OCI-M1 (cell line): Measurements from ENCODE around the gene RAB5B.
A peak's percentile ranks its signal among the peaks of the same experiment; 100 is the strongest.
"Not testable (repeated sequence)": the region's sequence is repeated elsewhere in the genome, so short reads cannot be mapped to it uniquely, and the experiment has no call there.

Experiments
- DNase-seq: peaks from one replicate; lab custom pipeline; 2025; lab: John Stamatoyannopoulos, UW

RAB5B gene

DNA sequence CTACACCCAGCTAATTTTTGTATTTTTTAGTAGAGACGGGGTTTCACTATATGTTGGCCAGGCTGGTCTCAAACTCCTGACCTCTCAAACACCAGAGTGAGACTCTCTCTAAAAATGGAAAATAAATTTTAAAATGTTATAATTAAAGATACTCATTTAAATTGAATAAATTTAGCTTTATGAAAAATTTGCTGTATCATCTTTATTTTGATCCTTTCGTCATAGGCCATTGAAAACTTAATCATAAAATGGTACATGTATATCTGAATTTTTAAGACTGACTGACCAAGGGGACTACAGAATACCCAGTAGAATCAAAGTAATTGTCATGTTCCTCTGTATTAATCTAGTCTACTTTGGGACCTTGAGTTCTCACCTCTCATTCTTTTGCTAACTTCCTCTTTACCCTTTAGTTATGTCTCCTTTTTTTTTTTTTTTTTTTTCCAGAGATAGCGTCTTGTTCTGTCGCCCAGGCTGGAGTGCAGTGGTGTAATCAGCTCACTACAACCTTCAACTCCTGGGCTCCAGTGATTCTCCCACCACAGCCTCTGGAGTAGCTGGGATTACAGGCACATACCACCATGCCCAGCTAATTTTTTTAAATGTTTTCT is 9.5 kb downstream of the RAB5B start:
- DNase-seq = peak; percentile 85

DNA sequence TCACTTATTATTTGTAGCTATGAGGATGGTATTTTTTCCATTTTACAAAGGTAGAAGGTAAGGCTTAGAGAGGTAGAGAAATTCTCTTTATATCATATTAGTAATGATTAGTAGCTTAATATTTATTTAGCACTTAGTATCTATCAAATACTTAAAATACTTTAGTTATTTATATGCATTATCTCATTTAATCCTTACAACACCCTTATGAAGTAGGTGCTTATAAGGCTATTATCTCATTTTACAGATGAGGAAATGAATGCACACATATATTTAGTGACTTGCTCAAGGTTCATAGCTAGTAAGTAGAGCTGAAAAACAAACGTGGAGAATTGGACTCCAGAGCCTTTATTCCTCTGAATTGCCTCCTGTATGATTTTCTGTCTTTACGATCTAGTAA is 11.0 kb downstream of the RAB5B start:
- DNase-seq = no peak

DNA sequence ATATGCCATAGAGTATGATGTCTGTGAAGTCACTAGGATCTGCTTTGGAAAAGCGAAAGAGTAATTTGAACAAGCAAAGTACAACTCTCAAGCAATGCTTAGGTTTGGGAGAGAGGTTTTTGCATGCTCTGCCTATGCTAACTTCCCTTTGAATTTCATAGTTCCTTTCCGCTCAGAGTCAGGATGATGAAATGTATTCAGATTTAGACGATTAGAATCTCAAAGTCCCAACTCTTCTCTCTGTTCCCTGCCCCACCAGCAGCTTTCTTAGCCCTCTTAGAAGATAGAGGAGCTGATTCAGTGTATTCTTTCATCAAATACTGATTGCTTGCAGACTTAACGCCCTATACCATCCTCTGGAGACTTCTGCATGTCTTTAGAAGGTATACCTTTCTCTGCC is 11.5 kb downstream of the RAB5B start:
- DNase-seq = no peak

DNA sequence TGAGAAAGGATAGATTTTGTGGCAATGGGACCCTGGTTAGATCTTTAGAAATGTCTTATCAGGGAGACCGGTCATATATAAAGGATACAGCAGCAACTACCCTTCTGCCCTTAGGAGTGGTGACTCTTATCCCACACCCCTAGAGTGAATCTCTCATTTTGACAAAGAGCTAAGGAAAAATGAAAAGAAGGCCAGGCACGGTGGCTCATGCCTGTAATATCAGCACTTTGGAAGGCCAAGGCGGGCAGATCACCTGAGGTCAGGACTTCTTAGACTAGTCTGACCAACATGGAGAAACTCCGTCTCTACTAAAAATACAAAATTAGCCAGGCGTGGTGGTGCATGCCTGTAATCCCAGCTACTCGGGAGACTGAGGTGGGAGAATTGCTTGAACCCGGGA is 12.1 kb downstream of the RAB5B start:
- DNase-seq = not testable (repeated sequence)

DNA sequence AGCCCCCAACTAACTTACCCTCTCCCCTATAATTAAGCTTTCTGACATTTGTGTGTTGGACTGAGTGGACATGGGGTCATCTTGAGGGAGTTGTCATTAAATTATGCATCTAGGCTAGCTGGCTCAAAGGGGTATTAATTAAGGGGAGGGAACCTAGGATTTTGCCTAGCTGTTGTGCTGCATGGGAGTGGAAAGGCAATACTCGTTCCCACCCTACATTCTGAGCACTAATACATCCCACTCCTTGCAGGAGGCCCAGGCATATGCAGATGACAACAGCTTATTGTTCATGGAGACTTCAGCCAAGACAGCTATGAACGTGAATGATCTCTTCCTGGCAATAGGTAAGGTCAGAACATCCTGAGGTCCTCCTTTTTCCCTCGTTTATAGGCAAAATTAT is 17.2 kb downstream of the RAB5B start:
- no peak for DNase-seq

DNA sequence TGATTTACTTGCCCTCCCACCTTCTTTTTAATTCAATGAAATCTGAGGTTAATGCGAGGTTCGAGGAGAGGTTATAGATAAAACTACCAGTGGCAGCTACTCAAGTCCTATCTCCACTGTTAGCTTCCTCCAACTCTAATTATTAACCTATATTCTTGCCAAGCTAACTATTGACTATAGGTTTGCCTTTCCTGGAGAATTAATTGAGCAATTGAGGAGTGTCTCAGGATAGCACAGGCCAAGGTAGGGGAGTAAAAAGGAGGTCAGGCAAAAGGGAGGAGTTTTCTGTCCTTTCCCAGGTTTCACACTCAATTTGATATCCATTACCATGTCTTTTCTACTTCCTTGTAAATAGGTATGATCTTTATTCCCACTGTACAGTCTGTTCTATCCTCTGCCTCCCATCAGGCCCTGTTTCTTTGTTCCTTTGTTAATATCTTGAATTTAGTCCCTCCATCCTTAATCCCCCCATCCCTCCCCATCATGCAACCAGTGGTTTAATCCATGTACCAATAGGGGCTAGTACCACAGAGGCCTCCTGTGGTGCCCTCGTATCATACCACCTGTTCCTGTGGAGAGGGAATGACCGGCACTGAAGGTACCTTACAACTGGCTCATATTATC is 19.5 kb downstream of the RAB5B start:
- no peak for DNase-seq

DNA sequence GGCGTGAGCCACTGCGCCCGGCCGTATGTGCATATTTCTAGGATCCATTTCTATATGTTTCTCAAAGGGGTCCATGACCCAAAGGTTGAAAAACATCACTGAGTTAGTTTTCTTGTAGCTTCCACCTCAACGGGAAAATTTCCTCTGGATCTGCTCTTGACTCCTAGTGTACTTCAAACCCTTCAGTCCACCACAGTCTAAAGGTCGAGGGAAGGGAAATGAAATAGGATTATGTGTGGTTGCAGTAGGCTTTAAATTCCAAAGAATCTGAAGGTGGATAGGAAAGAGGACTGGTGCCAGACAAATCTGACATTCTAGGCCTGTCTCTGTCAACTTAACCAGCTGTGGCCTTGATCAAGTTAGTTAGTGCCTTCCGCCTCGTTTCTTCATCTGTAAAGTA is 21.5 kb downstream of the RAB5B start:
- DNase-seq = no peak

DNA sequence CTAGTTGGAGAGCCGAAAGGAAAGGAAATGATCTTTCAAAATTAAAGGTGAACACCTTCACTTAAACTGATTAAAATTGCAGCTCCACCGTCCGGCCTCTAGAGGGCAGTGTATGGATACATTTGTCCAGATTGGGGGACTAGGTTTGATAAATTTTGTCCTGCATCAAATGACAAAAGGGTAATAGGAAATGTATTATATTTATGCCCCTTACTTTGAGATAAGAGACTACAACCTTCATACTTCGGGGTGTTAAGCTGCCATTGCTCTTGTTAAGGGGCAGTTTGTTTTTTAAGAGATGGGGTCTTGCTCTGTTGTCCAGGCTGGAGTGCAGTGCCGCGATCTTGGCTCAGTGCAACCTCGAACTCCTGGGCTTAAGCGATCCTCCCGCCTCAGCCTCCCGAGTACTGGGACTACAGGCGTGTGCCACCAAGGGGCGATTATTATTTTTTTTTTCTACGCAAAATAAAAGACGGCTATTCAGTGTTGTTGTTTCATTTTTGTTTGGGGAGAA is 22.4 kb downstream of the RAB5B start:
- DNase-seq = peak; percentile 84

DNA sequence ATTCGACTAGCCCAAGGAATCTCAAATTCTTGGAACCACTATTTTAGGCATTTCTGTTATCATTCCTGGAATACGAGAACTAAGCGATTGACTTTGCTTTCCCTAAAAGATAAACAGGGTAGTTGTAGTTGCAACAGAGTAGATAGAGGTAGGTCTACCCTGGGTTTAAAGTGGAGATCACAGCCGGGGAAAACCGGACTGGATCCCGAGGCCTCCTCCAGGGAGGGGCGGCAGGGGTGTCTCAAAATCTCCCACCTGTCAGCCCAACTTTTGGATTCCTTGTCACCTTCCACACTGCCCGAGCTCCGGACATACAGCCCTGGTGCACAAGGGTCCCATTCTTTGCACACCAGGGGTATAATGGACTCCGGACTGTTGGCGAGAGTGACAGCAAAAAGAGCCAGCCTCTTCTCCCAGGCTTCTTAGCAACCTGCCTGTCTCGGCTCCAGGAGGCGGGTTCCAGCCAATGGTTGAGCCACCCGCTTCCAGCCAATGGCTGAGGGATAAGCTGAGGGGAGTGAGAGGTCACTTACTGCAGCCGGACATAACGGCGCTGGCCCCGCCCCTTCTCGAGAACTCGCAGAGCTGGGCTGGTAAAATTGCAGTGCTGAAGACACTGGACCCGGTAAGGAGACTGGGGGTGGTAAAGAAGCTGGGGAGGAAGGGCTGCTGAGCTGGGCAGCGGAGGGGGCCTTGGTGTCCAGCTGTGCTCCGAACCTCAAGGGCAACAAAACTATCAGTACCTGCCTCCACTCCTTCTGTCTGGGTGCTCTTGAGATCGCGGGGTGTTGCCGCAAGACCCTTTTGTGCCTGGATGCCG is 23.0 kb downstream of the RAB5B start, which contains the start of gene SUOX:
Gene SUOX, plus strand, starts transcription at position 562 of the 820 bp plus-strand sequence. CDS start 4,946 bp downstream, outside the sequence.
- peak; percentile 98 for DNase-seq

DNA sequence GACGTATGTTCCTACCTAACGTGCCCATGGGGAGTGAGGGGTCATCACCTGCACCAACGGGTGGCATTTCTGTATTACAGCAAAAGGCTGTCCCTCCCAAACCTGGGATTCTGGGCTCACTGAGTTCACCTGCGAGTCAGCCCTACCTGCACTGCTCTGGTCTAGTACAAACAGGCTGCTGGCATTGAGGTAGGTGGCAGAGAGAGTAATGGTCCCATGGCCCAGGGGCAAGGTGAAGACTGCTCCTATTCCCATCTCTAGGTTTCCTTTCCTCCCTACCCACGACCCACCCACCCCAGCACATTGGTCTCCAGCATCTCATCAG is 23.6 kb downstream of the RAB5B start:
- no peak for DNase-seq

DNA sequence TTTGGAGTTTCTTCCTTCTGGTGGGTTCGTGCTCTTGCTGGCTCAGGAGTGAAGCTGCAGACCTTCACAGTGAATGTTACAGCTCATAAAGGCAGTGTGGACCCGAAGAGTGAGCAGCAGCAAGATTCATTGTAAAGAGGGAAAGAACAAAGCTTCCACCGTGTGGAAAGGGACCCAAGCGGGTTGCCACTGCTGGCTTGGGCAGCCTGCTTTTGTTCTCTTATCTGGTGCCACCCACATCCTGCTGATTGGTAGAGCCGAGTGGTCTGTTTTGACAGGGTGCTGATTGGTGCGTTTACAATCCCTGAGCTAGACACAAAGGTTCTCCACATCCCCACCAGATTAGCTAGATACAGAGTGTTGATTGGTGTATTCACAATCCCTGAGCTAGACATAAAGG is 25.6 kb downstream of the RAB5B start:
- not testable (repeated sequence) for DNase-seq

DNA sequence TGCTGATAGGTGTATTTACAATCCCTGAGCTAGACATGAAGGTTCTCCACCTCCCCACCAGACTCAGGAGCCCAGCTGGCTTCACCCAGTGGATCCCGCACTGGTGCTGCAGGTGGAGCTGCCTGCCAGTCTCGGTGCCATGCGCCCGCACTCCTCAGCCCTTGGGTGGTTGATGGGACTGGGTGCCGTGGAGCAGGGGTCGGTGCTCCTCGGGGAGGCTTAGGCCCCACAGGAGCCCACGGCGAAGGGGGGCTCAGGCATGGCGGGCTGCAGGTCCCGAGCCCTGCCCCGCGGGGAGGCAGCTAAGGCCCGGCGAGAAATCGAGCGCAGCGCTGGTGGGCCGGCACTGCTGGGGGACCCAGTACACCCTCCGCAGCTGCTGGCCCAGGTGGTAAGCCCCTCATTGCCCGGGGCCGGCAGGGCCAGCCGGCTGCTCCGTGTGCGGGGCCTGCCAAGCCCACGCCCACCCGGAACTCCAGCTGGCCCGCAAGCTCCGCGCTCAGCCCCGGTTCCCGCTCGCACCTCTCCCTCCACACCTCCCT is 26.2 kb downstream of the RAB5B start:
- not testable (repeated sequence) for DNase-seq

DNA sequence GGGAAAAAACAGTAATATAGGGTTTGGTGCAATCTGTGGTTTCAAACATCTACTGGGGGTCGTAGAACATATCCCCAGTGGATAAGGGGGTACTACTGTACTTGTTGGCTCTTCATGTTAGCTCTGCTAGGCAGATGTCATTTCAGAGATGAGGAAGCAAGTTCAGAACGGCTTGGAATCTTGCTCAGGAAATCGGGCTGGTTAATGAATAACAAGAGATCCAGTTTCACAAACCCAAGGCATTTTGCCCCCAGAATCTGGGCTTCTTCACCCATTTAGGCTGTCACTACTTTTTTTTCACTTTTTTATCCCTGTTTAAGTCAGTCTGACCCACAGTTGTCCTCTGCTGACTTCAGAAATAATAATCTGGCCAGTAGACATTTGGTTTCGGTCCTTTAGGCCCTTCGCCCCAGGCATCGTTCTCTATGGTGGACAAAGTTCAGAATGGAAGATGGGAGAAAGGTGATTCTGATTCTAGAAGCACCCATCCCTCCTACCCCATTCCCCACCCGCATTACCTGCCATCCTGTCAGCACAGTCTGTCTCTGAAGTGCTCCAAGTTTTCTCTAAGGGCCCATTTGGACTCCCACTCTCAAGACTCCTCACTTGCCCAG is 27.7 kb downstream of the RAB5B start:
- DNase-seq = no peak

DNA sequence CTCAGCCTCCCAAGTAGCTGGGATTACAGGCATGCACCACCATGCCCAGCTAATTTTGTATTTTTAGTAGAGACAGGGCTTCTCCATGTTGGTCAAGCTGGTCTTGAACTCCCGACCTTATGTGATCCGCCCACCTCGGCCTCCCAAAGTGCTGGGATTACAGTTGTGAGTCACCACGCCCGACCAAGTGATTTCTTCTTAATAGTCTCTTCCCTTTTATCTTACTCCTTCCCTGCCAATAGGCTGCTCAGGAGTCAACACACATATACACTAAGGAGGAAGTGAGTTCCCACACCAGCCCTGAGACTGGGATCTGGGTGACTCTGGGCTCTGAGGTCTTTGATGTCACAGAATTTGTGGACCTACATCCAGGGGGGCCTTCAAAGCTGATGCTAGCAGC is 29.5 kb downstream of the RAB5B start:
- DNase-seq = not testable (repeated sequence)

DNA sequence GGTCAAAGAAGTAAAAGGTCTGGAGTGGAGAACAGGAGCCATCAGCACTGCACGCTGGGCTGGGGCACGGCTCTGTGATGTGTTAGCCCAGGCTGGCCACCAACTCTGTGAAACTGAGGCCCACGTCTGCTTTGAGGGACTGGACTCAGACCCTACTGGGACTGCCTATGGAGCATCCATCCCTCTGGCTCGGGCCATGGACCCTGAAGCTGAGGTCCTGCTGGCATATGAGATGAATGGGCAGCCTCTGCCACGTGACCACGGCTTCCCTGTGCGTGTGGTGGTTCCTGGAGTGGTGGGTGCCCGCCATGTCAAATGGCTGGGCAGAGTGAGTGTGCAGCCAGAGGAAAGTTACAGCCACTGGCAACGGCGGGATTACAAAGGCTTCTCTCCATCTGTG is 30.3 kb downstream of the RAB5B start:
- no peak for DNase-seq

DNA sequence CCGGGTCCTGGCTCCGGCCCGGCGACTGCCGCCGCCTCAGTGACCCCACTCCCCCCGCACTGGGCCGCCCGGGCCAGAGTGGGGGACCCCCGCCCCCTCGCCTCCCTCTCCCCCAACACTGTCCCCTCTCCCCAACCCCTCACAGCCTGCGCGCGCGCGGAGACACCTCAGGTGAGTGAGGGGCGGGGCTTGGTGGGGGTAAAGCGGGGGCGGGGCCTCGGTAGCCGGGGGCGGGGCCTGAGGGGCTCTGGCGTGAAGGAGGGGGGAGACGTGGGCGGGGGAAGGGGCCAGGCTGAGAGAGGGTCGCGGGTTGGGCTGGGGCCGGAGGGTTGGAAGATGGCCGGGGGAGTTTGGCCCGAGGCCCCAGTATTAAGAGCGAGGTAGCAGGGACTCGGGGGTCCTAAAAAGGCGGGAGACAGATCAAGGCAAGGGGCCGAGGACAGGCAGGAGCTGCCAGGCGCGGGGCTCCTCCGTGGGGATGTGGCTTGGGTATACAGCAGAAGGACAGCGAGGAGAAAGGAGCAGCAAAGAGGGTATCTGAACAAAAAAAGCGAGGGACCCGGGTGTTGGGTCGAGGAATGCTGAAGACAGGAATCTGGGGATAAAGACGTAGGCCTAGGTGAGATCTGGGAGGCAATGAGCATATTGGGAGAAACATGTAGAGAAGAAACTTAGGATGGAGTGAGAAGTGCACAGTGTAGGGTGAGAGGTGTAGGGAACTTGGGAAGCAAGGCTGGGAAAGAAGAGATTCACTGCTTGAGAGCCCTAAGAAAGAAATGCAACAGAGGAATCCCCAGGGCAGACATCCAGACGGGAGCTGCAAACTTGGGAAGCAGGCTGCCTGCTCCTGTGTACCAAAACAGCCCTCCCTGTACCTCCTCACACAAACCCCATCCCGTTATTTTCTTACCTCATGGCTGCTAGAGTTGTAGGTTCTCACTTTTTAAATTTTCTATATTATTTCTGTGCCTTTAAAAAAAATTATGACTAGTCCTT is 34.0 kb downstream of the RAB5B start:
- DNase-seq = peak; percentile 42

DNA sequence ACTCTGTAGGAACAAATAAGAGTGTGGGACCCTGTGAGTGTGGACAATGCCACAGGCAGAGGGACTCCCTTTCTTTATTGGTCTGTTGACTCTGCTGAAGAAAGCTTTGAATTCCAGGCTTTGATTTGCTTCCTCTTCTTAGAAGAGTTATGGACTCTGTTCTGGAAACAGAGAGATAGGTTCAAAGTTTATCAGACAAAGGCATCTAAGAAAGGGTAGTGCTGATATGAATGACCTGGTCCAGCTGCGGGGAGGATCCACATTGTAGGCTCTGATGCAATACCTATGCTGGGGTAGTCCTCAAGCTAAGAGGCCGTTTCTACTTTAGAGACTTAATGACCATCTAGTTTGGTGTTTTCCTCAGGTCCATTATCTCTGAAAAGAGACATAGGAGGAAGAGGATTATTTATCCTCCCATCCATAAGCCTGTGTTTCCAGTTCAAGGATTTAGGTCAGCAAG is 36.3 kb downstream of the RAB5B start:
- DNase-seq = peak; percentile 78

DNA sequence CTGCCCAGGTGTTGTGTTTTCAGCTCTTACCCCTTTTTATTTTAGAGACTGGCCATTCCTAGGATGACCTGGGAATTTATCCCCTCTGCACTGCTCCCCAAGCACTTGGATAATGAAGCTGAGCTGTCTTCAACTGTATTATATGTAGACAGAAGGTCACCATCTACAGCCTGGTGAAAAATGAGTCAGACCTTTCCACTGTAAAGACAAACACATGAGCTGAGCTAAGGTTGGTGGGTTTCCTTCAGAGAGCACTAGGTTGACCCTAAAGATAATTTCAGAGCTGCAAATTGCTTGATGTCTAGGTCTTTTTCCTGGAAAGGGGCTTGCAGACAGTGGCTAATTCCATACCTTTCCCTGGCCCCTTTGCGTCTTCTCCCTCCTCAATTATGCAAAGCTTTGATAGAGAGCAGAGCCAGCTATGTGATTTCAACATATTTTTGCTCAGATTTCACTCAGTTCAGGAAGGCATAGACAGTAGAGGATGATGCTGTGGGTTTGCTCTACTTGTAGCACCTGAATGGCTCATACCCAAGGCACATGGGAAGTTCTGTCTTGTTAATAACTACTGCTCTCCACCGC is 37.7 kb downstream of the RAB5B start:
- no peak for DNase-seq

DNA sequence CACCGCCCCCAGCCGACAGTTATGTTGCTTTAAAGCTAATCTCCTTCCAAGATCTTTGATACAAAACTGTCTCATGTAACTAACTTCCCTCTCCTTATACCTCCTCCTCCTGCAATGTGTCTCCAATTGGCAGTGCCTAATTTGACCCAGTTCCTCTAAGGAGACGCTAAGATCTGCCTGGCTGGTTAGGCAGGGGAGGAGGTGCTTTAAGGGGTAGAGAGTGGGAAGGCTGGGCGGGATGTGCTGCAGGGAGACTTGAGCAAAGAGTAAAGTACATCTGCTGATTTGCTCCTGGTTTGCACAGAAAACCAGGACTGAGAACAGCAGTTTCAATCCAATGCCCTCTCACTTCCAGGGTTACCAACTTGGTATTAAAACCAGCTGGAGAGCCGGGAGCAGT is 39.6 kb downstream of the RAB5B start:
- DNase-seq = no peak

DNA sequence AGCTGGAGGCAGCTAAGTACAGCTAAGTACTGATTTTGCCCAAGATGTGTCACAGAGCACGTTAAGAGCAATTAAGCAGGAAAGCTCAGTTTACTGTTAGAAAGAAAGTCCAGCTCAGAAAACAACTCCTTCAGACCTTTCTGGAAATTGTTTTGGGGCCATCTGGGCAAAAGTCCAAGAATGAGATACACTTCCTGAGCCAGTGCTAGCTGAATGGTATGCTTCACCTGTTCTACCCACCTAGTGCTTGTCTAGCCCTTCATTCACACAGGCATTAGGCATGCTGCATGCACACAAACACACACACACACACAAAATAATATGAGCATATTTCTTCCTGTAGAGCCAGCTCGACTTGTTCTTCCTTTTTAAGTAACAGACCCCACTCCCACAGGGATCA is 40.3 kb downstream of the RAB5B start:
- no peak for DNase-seq

DNA sequence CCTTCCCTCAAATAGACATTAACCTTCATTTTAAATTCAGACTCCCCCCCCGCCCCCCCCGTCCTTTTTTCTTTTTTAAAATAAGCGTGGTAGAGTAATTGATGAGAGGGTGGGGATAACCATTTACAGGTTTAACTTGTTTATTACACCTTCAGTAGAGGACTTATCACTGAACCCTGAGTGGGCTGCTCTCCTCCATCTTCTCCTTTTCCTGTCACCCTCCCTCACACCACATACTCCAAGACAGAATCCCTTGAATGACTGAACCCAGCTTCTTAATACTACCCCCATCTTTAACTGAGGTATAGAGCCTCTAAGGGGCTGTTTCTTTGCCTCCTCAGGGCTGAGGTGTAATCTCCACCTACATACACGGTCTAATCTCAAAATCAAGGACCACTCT is 43.3 kb downstream of the RAB5B start:
- no peak for DNase-seq
